ENCODE measurements around the gene CLEC3B.

- no peak for TF ChIP-seq YY1 (tag by site-specific recombination; IDR thresholded peaks at IDR 0.05)
- no peak for TF ChIP-seq ZNF19 (tag by site-specific recombination; IDR thresholded peaks at IDR 0.05; ENCODE audit: low read depth)
- TF ChIP-seq ZXDB (tag by site-specific recombination; IDR thresholded peaks at IDR 0.05) = no peak
- TF ChIP-seq CTCF (tag by site-specific recombination; IDR thresholded peaks at IDR 0.05) = no peak
- no peak for TF ChIP-seq ZBTB1 (tag by site-specific recombination; IDR thresholded peaks at IDR 0.05)
- TF ChIP-seq ZBTB7A (tag by site-specific recombination; IDR thresholded peaks at IDR 0.05; ENCODE audit: low read depth) = no peak
- TF ChIP-seq ZNF777 (tag by site-specific recombination; IDR thresholded peaks at IDR 0.05; ENCODE audit: borderline replicate concordance) = no peak
- no peak for TF ChIP-seq ZSCAN5A (tag by site-specific recombination; IDR thresholded peaks at IDR 0.05)
Observed at GRCh38 chr3:44993471-44994205, 32.5 kb upstream of the CLEC3B start.
